DND-41 (cell line): ENCODE results near the gene DHRSX.

Experiments used
- EZH2 ChIP-seq: IDR thresholded peaks from 3 replicates; pipeline ENCODE4 v1.6.1; 2012; ENCODE audit warnings: borderline replicate concordance, low read depth, mild to moderate bottlenecking, moderate library complexity, low read length, inconsistent platforms; ENCODE audit not compliant: severe bottlenecking
- TF ChIP-seq, protein P1 (sequence below): IDR thresholded peaks from 2 replicates; pipeline ENCODE4 v1.5.1; 2012; ENCODE audit warnings: borderline replicate concordance, low read length, moderate library complexity, mild to moderate bottlenecking; ENCODE audit not compliant: poor library complexity, severe bottlenecking; ENCODE audit errors: extremely low read depth

DNA sequence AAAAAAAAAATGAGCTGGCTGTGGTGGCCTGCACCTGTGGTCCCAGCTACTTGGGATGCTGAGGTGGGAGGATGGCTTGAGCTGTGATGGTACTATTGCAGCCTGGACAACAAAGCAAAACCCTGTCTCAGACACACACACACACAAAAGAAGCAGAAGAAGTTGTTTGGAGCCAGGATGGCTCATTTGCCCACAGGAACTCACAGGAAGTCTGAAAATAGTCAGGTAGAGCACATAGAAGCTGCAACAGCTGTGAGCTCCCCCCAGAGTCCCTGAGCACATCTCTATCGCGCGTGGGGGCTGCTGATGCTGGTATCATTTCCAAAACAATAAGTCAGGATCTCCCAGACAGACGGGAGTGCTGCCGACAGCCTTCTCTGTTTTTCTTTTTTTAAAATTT lies 13.4 kb upstream of the DHRSX start:
- TF ChIP-seq, protein P1, sequence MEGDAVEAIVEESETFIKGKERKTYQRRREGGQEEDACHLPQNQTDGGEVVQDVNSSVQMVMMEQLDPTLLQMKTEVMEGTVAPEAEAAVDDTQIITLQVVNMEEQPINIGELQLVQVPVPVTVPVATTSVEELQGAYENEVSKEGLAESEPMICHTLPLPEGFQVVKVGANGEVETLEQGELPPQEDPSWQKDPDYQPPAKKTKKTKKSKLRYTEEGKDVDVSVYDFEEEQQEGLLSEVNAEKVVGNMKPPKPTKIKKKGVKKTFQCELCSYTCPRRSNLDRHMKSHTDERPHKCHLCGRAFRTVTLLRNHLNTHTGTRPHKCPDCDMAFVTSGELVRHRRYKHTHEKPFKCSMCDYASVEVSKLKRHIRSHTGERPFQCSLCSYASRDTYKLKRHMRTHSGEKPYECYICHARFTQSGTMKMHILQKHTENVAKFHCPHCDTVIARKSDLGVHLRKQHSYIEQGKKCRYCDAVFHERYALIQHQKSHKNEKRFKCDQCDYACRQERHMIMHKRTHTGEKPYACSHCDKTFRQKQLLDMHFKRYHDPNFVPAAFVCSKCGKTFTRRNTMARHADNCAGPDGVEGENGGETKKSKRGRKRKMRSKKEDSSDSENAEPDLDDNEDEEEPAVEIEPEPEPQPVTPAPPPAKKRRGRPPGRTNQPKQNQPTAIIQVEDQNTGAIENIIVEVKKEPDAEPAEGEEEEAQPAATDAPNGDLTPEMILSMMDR, result no peak
- TF ChIP-seq EZH2, result no peak
